Thoracic aorta (tissue), 2 donors: Measurements from ENCODE around the gene VWA3B. TPM values are rescaled to one million over a fixed set of nuclear protein-coding genes. Genes with fewer than 3 reads are reported as not detected.
"Not testable (repeated sequence)": the region's sequence is repeated elsewhere in the genome, so short reads cannot be mapped to it uniquely, and the experiment has no call there.

Experiments
- ATAC-seq: fragments of 150-250 bp; one replicate; pipeline ENCODE4 v1.8.0; 2017; ENCODE audit warnings: low read depth; ENCODE audit not compliant: insufficient number of reproducible peaks, low FRiP score
- DNase-seq: peaks from one replicate; pipeline ENCODE4 v3.0.0-alpha.2; 2020; ENCODE audit warnings: low spot score
- H3K27ac ChIP-seq, 2 donors: fragments of 200-600 bp; sonication (generic); 1 replicate in 1 of 2; 2 replicates in 1 of 2; pipeline ENCODE4 v1.5.1; 2016; ENCODE audit warnings: mild to moderate bottlenecking in 2 of 2, moderate library complexity in 2 of 2
- H3K27me3 ChIP-seq: fragments of 200-600 bp; sonication (generic); replicated peaks from 2 replicates; pipeline ENCODE4 v1.6.0; 2016; ENCODE audit warnings: mild to moderate bottlenecking; ENCODE audit not compliant: insufficient read depth
- H3K36me3 ChIP-seq: fragments of 200-600 bp; sonication (generic); one replicate; pipeline ENCODE4 v1.5.1; 2016
- H3K4me1 ChIP-seq, 2 donors: fragments of 200-600 bp; sonication (generic); 1 replicate in 1 of 2; 2 replicates in 1 of 2; pipeline versions ENCODE4 v1.5.1 to v1.6.0; 2016; ENCODE audit warnings: low read depth in 2 of 2, mild to moderate bottlenecking in 1 of 2; ENCODE audit not compliant: control insufficient read depth in 1 of 2
- H3K4me3 ChIP-seq: fragments of 200-600 bp; sonication (generic); 2 replicates; pipeline ENCODE4 v1.5.1; 2016; ENCODE audit warnings: mild to moderate bottlenecking
- H3K9me3 ChIP-seq: fragments of 200-600 bp; sonication (generic); 2 replicates; pipeline ENCODE4 v1.5.1; 2016
- total RNA-seq, 2 donors: library from RNA; depleted of rRNA; stranded (reverse); fragments of >200 nt; gene quantifications; one replicate each; pipeline versions ENCODE4 v1.1.0 to v1.2.3, GENCODE V29; 2016
- TF ChIP-seq, protein P1 (sequence below): fragments of 200-600 bp; sonication (generic); IDR thresholded peaks from one replicate; pipeline ENCODE4 v1.5.1; 2019; ENCODE audit warnings: antibody characterized with exemption

Gene VWA3B
- total RNA-seq, 2 donors from 2014 or later, result 0.27 TPM; not detected in 1

DNA sequence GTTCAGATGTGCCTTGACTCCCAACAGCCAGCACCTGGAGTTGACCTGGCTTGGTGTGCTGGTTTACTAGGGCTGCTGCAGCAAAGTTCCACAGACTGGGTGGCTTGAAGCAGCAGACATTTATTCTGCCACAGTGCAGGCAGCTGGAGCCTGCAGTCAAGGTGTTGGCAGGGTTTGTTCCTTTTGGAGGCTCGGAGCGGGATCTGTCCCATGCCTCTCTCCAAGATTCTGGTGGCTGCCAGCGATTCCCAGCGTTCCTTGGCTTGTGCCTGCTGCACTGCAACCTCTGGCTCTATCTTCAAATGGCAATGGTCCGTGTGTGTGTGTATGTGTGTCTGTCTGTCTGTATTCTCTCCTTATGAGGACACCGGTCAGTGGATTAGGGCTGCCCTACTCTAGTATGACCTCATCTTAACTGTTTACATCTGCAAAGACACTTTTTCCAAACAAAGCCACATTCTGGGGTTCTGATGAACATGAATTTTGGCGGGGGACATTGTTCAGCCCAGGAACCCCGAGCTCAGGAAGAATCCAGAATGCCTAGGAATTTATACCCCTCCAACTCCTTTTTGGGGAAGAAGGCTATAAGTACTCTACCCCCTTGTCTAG, 46.5 kb upstream of the VWA3B start:
- ATAC-seq, result no peak
- H3K27ac ChIP-seq, result no peak overlapping the region

GRCh38 chr2:98043101-98043500, 43.9 kb upstream of the VWA3B start:
- peaks cover 0 to under 1% of the 10 kb centered on the region in 2 donors for H3K4me1 ChIP-seq
- peaks cover 5% of the 10 kb centered on the region for H3K9me3 ChIP-seq
- no peaks in the 10 kb centered on the region for H3K36me3 ChIP-seq
- DNase-seq, result no peak
- TF ChIP-seq, protein P1, sequence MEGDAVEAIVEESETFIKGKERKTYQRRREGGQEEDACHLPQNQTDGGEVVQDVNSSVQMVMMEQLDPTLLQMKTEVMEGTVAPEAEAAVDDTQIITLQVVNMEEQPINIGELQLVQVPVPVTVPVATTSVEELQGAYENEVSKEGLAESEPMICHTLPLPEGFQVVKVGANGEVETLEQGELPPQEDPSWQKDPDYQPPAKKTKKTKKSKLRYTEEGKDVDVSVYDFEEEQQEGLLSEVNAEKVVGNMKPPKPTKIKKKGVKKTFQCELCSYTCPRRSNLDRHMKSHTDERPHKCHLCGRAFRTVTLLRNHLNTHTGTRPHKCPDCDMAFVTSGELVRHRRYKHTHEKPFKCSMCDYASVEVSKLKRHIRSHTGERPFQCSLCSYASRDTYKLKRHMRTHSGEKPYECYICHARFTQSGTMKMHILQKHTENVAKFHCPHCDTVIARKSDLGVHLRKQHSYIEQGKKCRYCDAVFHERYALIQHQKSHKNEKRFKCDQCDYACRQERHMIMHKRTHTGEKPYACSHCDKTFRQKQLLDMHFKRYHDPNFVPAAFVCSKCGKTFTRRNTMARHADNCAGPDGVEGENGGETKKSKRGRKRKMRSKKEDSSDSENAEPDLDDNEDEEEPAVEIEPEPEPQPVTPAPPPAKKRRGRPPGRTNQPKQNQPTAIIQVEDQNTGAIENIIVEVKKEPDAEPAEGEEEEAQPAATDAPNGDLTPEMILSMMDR, result no peak
- no peak overlapping the region for H3K27ac ChIP-seq
- no peak for ATAC-seq
- no peak overlapping the region for H3K4me3 ChIP-seq
- H3K27me3 ChIP-seq, result no peaks in the 10 kb centered on the region

More for the DNA sequence above, 46.5 kb upstream of the VWA3B start:
- TF ChIP-seq, protein P1, result no peak
- no peaks in the 10 kb centered on the region for H3K36me3 ChIP-seq
- peaks cover 5% of the 10 kb centered on the region for H3K9me3 ChIP-seq
- no peaks in the 10 kb centered on the region for H3K27me3 ChIP-seq
- H3K4me1 ChIP-seq, result peaks cover 9 to 11% of the 10 kb centered on the region in 2 donors
- DNase-seq, result no peak
- no peak overlapping the region for H3K4me3 ChIP-seq

DNA sequence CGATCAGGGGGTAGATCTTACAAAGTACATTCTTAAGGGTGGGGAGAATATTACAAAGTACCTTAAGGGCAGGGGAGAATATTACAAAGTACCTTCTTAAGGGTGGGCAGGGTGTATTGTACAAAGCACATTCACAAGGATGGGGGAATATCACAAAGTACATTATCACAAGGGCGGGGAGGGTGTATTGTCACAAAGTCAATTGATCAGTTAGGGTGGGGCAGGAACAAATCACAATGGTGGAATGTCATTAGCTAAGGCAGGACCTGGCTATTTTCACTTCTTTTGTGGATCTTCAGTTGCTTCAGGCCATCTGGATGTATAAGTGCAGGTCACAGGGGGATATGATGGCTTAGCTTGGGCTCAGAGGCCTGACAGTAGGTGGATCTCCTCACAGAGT, 42.2 kb upstream of the VWA3B start:
- H3K27ac ChIP-seq, result not testable (repeated sequence)

DNA sequence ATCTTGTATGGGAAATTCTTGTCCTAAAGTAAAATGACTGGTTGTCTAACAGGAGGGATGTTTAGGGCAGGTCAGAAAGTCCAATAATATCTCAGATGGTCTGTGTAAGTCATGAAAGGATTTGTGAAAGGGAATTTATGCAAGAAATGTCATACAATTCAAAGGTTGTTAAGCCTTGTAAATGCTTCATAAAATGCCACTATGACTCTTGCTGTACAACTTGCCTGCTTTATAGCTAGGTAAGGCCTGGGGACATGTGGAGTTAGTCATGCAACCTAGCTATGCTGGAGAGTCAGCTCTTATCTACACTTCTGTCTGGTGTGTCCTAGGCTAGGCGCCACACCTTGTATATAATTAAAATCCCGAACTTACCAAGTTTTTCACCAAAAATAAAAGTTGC, 36.9 kb upstream of the VWA3B start:
- Histone ChIP-seq H3K27me3 (no peaks in the 10 kb centered on the region), H3K27ac (no peak overlapping the region), H3K4me1 (no peaks in the 10 kb centered on the region), H3K36me3 (no peaks in the 10 kb centered on the region), H3K4me3 (no peak overlapping the region), H3K9me3 (no peaks in the 10 kb centered on the region)
- TF ChIP-seq, protein P1, result no peak
- DNase-seq (no peak), ATAC-seq (no peak)

More for the DNA sequence above, 42.2 kb upstream of the VWA3B start:
- H3K4me1 ChIP-seq, H3K27me3 ChIP-seq, H3K9me3 ChIP-seq, ATAC-seq, H3K36me3 ChIP-seq, H3K4me3 ChIP-seq, DNase-seq: not testable (repeated sequence)

DNA sequence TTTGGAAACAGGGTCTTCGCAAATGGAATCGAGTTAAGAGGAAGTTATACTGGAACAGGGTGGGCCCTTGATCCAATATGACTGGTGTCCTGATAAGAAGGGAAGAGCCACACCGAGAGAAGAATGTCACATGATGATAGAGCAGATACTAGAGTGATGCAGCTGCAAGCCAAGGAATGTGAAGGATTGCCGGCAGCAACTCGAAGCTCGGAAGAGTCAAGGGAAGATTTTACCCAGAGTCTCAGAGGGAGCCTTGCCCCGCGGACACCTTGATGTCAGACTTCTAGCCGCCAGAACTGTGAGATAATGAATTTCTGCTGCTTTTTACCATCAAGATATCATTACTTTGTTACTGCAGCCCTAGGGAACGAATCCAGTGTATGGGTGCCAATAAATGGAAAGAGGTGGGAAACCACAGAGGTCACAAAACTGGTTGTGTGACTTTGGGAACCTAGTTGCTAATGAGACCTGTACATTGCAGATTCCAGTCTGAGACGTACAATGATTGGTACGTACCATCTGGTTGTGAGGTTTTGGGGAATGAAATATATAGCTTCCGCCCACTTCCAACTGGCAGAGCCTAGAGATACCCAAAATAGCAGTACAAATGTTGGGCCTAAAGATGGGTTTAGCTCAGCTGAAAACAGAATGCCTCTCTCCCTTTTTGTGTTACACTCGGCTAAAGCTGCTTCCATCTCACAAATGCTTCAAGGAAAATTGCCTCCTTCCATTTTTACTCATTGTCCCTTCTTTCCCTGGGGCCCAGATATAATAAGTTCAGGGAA, 28.6 kb upstream of the VWA3B start:
- H3K9me3 ChIP-seq, result no peaks in the 10 kb centered on the region
- H3K36me3 ChIP-seq, result no peaks in the 10 kb centered on the region
- ATAC-seq (no peak), DNase-seq (no peak)
- TF ChIP-seq, protein P1, result no peak
- no peak overlapping the region for H3K27ac ChIP-seq
- no peaks in the 10 kb centered on the region for H3K27me3 ChIP-seq
- H3K4me3 ChIP-seq, result no peak overlapping the region
- no peaks in the 10 kb centered on the region for H3K4me1 ChIP-seq
